HG03103 (cell line): ENCODE measurements around the gene CDH15.
"Not testable (repeated sequence)": the region's sequence is repeated elsewhere in the genome, so short reads cannot be mapped to it uniquely, and the experiment has no call there.

Source experiments
- ATAC-seq: cut with Tn5 transposase; IDR thresholded peaks from one replicate; pipeline ENCODE4 v1.9.1; 2021; ENCODE audit warnings: low read depth; ENCODE audit not compliant: unreplicated experiment

CDH15 gene

DNA sequence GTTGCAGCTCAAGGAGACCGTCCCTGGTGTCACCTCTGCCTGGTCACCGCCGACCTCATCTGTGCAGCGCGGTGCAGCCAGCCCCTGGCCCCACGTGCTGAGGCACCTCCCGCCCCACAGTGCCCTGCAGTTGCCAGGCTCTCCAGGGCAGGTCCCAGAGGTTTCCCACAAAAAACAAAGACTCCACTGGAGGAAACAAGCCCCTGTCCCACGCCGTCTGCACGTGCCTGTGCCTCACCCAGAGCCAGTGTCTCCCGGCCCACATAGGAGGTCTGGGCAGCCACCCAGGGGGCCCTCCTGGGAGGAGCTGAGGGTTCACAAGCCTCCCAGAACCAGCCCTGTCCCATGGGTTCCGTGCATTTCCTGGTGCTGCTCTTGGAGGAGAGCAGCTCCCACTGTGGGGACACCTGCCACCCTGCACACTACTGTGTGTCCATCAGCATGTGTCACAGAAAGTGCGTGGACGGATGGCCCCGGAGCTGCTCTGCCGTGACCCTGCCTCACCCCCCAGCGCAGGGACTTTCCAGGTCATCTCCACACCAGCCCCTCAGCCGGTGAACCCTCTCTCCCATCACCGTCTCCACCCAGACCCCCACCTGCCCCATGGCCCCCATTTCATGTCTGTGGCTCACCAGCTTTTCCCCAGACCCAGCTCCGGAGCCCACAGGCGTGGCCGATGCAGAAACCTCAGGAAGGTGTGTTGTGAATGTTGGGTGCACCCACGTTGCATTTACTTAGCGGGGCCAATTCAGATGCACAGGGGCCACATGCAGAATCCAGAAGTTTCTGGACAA lies 17.0 kb upstream of the CDH15 start:
- no peak for ATAC-seq

DNA sequence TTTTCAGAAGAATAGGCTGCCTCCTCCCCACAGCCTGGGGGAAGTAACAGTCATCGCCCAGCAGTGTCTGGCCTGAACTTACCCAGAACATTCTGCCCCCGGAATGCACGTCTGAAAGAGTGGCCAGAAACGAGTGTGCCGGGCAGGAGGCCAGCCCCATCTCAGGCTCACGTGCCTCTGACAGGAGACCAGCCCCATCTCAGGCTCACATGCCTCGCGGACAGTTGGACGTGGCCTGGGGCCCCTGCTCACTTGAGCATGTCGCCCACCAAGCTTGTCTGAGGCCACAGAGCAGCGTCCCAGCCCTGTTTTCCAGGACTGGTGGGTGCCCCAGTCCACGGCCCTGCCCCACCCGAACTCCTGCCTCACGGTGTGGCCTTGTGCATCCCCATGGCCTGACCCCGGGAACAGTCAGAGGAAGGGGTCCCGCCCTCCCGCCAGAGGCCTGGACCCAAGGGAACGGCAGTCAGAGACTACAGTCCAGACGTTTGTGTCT lies 16.3 kb upstream of the CDH15 start:
- ATAC-seq = no peak

DNA sequence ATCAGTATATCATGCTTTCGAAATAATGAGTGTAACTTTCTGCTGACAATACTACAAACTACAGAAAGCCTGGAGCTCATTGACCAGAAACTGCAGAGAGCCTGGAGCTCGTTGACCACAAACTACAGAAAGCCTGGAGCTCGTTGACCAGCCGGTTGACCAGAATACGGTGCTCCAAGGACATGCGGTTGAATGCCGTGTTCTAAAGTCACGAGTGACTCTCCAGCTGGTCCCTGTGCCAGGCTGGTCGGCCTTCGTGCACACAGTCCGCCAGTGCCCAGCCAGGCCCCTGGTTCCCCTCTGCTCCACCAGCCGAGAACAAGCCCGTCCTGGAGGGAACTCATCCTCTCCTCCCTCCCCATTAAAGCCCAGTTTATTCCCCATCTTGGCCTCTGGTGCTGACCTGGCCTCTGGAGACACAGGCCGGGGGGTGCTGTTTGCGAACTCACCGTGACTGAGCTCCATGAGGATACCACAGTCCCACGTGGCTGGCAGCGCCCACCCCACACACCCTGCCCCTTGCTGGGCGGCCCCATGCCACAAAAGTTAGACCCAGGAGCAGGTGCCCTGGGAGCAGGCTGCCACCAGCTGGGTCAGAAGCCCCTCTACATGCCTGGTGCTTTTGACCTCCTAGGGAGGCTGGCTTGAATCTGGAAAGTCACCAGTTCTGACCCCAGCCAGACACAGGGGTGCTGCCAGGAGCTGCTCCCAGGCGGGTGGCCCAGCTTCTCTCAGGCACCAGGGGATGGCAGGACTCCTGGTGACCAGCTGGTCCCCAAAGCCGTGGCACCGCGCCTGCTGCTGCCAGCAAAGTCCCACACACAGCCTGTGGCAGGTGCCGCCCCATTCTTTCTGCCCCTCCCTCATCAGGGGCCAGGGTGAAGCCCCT lies 15.5 kb upstream of the CDH15 start:
- ATAC-seq = no peak

DNA sequence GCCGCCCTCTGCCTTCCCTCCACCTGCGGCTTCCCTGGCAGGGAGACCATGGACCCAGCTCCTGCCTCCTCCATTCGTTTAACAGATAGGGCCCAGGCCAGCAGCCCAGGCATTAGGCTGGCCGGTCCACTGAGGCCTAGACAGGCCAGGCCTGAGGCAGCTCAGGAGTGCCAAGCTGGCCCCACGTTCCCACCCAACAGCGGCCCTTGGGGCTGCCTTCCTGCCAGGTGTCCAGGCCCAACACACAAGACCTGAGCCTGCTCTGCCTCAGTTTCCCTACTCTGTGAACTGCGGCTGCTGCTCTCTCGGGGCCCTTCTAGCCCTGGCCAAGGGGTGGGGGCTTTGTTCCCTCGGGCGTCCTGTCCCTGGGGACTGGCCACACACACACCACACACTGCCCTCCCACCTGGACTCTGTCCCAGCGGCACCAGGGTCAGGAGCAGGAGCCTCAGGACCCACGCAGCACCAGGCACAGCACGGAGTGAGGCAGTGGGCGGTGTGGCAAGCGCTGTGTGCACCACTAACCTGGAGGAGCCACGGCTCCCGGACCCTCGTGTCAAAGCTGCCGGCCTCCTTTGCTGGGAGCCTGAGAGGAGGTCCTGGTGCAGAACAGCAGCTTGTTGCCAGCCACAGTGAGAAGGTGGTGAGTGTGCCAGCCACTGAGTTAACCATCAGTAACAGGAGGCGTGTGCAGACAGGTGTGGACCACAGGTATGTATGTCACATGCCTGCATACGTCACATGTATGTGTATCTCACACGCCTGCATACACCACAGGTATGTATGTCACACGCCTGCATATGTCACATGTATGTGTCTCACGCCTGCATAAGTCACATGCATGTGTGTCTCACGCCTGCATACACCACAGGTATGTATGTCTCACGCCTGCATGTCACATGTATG lies 14.6 kb upstream of the CDH15 start:
- ATAC-seq = no peak

DNA sequence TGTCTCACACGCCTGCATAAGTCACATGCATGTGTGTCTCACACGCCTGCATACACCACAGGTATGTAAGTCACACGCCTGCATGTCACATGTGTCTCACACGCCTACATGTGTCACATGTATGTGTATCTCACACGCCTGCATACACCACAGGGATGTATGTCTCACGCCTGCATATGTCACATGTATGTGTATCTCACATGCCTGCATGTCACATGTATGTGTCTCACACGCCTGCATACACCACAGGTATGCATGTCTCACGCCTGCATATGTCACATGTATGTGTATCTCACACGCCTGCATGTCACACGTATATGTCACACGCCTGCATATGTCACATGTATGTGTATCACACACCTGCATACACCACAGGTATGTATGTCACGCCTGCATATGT lies 13.8 kb upstream of the CDH15 start:
- ATAC-seq = no peak

DNA sequence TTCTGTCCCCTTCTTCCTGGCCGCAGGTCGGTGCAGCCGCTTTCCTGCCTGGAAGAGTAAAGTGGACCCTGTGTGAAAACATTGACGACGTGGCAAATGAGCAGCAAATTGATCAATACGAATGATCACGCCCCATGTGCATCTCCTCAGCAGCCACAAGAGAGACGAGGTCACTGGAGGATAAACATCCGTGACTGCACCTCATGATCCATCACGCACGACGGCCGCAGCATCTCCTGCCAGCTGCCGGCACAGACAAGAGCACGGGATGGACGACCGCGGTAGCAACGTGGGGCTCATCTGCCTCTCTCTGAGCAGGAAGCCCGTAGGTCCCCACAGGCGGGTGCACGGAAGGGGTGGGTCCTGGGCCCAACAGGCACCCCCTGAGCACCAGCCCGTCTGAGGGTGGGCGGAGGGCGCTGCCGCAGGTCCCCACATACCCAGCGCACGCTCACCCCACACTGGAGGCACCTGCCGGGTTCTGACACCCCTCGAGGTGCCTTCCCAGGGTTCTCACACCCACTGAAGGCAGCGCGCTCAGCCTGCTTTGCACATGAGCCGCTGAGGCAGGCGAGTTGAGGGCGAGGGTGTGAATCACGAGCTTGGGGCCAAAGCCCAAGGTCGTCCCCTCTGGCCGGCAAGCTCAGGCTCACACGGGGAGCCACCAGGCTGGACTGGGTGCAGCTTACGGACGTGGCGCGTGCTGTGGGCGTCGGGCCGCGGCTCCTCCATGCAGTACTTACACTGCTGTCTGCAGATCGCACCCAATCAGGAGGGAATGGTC lies 12.3 kb upstream of the CDH15 start:
- ATAC-seq = no peak

DNA sequence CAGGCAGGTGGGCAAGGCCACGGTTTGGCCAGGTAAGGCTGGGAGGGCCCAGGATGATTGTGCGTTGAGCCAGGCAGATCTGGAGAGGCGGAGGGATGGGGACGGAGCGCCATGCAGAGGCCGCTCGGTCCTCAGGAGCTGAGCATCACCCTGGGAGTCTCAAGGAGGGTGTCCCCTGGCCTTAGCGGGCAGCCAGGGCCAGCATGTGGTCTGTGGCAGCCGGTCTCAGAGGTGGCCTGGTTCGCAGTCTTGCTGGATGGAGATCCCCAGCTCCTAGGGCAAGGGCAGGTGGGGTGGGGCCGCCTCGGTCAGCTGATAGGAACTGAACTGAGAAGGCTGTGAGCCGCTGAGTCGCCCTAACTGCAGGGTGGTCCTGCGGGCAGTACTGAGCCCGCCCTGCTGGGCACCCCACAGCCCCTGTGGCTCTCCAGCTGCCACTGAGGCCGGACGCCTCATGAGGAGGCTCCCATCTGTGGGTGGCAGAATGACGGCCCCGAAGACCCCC lies 11.6 kb upstream of the CDH15 start:
- no peak for ATAC-seq

DNA sequence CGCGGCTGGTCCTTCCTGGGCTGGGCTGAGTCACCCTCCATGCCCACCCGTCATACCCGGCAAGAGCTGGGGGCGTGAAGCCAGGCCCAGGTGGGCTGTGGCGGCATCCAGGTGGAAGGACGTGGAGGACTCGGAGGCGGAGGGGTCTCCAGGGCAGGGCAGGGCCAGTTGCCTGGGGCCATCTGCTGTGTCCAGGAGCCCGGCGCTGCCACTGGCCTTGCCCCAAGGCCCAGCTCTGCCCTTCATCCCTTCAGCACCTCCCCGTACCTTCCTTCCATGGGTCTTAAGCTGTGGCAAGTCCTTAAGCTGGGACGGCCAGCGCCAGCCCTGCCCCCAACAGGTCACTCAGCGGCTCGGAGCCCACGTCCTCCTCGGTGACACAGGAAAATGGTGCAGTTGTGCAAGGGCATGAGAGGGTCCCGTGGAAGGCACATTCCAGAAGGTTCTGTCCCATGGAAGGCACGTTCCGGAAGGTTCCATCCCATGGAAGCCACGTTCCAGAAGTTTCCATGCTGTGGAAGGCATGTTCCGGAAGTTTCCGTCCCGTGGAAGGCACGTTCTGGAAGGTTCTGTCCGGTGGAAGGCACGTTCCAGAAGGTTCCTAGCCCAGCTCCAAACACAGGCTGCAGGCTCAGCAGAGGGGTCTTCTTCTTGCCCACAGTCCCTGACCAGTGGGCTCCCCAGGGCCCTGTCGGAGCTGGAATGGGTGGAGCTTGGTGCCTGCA lies 10.4 kb upstream of the CDH15 start:
- ATAC-seq = no peak

DNA sequence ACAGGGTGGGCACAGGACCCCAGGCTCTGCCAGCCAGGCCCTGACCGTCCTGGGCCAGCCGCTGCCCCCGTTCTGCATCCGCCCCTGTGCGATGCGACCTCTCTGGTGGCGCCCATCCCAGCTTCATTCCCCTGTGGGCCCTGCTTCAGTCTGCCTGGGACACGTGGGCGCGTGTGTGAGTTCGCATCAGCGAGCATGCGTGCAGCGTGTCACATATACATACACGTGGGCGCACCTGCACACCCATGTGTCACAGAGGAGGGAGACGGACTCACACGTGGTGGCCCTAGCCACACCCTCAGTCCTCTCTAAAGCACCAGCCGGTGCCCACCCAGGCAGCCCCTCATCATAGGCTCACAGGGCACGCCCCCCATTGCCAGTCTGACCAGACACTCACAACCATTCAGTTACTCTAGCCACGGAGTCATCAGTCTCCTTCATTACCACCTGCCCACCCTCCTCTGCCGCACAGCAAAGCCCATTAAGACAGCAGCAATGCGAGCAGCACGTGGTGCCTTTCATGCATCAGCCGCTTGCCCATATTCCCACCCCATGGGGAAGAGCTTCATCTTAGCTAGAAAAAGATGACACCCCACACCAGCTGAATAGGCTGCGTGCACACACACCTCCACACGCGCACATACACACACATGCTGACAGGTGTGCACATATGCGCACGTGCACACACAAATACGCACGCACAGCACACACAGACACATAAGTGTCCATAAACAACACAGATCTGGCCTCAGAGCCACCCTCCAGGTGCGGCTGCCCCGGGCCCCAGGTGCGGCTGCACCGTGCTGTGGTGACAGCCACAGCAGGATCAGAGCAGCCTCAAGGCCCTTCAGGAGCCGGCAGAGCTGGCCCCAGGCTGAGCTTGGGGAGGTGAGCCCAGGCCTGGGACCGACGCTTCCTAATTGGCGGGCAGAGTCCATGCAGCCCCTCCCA lies 9.5 kb upstream of the CDH15 start:
- no peak for ATAC-seq

DNA sequence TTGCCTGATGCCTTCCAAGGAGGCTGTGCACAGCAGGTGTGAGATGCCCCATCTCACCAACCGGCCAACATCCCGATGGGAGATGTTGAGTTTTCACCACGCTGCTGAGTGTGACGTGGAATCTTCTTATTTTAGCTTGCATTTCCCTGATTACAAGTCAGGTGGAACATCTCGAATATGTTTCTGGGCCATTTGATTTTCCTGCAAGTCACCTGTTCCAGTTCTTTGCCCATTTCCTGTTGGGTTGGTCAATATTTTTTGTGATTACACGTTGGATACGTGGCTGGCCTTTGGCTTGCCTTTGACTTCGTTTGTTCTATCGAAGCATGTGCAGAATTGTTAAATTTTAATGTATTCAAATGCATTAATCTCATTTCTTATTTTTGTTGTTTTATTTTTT lies 8.3 kb upstream of the CDH15 start:
- no peak for ATAC-seq

DNA sequence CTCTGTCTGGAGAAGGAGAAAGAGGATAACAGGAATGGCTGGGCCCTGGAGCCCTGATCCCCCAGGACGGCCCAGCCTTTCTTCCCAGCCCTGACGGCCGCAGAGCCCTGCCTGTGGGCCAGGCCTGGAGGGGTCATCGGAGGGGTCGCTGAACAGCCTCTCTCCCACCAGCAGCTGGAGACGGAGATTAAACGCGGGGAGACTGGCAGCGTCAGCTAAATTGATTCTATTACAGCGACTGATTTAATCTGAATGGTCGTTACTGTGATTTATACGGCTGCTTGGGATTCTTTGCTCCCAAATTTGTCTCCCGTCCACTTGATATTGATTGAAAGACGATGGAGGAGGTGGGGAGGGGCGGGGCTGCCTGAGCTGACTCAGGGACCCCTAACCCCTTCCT lies 7.1 kb upstream of the CDH15 start:
- no peak for ATAC-seq

DNA sequence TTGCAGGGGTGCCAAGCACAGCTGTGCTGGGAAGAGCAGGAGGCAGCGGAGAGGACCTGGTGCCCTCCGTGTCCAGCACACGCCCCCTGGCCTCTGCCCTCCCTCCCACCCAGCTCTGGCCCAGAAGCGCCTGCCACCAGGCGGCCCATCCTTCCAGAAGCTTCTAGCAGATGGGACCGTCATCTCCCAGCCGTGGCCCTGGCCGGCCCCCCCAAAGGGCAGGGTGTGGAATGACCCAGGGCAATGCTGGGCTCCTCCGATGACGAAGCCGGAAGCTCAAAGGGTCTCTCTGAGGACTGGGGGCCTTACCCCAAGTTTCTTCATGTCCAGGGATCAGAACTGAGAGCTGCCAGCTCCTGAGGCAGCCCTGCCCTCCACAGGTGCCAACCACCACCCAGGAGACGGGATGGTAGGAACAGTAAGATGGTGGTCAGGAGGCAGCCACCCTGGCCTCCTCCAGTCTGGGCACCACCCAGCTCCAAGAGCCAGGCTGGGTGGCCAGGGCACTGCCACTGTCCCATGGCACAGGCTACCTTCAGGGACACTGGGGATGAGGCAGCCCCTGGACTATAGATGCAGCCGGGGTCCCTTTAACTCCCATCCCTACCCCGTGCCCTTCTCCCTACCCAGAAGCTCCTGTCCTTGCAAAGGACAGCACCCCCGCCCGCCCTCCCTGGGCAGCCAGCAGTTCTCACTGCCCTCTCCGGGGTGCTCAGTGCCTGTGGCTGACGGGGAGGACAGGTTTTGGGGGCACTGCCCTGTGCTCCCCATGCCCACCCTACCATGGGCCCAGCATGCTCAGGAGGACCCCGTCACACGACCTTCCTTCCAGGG lies 6.5 kb upstream of the CDH15 start:
- ATAC-seq = no peak

DNA sequence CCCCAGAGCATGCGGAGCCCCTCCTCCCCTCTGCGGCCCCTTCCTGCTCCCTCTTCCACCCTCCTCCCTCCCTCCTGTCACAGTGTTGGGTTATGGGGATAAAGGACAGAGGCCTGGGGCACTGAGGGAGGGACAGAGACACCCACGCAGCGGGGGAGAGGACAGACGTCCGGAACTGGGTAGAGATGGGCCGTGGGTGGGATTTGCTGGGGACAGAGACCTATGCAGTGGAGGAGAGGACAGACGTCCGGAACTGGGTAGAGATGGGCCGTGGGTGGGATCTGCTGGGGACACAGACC lies 5.9 kb upstream of the CDH15 start:
- not testable (repeated sequence) for ATAC-seq

DNA sequence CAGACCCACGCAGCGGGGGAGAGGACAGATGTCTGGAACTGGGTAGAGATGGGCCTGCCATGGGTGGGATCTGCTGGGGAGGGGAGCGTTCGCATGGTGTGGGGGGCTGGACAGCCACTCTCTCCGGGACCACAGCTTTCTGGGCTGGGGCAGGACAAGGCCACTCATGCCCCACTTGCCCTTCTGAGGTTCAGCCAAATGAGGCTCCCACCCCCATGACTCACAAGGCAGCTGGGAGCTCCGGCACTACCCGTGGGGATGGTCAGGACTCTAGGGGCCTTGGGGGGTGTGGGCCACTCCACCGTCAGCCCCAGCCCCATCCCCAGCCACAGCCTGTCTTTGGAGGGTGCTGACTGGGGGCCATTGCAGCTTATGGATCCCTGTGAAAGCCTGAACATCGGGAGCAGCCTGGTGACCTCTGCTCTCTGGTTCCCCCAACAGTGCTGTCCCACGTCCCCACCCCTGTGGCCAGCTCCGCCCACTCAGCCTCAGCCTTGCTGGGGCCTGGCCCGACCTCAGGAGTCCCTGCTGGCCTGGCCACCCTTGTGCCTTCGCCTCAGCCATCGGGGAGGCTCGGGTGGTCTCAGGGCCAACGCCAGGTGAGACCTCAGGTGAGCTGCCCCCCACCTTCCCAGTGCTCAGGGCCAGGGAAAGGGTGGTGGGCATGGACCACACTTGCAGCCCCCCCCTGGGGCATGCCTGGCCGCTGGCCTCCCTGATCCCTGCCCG lies 4.7 kb upstream of the CDH15 start:
- no peak for ATAC-seq

DNA sequence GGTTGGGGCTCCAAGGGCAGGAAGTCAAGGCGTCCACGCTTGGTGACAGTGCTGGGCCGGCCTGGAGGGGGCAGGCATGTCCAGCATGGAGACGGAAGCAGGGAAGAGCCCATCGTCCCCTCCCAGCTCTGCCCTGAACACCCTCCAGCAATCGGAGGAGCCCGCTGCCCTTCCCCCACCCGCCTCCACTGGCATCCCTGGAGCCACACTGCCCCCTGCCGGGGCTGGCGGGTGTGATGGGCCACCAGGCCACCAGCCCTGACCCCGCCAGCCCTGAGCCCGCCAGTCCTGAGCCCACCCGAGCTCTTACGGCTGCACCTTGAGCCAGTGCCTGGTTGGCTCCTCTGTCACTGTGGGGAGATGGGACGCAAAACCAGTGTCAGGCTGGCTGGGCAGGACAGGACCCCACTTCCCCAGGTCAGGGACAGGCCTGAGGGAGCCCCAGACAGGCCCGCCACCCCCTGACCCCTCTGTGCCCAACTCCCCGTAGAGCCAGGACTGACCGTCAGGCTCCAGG lies 4.1 kb upstream of the CDH15 start:
- ATAC-seq = no peak

DNA sequence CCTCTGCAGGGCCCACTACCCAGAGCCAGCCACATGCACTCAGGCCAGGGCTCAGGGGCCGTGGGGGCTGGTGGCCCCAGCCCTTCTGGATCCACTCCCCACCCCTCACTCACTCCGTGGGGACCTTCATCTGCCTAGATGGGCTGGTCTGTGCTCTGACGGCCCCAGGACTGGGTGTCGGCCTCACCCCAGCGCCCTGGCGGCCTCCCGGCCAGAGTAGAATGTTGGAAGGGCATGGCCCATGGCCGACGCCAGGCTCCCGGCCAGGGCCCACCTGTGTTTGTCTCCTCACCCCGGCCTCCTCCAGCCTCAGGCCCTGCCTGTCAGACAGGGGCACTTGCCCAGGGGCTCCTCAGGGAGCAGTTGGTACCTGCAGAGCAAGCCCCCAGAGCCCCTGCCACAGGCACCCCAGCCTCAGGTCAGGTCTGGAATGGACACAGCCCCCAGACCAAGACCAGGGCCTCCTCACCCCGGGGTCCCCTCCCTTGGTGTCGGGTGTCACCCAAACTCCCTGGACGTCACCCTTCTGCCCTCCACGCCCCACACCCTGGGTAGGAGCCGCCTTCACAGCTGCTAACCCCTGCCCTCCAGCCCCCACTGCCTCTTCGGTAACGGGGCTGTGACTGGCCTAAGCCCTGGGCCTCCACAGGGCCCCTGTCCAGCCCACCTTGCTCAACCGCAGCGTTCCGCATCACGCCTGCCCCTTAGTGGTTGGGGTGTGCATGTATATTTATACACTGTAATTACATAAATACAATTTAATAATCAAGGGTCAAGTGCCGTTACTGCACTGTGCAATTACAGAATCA lies 3.0 kb upstream of the CDH15 start:
- no peak for ATAC-seq
